Esophagus muscularis mucosa (tissue), 4 donors: Measurements from ENCODE around the gene LOXL4.

Experiments
- CTCF ChIP-seq, 3 experiments: fragments of 200-600 bp in 2 of 3; fragments of 450-650 bp in 1 of 3; sonication (generic) in 2 of 3; IDR thresholded peaks; one replicate each; pipeline ENCODE4 v1.5.1; 2017 to 2019; ENCODE audit warnings: antibody characterized with exemption in 3 of 3, mild to moderate bottlenecking in 2 of 3, moderate library complexity in 1 of 3
- EP300 ChIP-seq: sonication (generic); formaldehyde crosslinking; IDR thresholded peaks from one replicate; pipeline ENCODE4 v1.6.1; 2017; ENCODE audit warnings: antibody characterized with exemption
- POLR2A ChIP-seq: fragments of 450-650 bp; IDR thresholded peaks from one replicate; pipeline ENCODE4 v1.6.1; 2017; ENCODE audit warnings: antibody characterized with exemption, moderate library complexity, mild to moderate bottlenecking, low read depth
- POLR2AphosphoS5 ChIP-seq, 2 donors: sonication (generic); formaldehyde crosslinking; IDR thresholded peaks; one replicate each; pipeline ENCODE4 v1.6.1; 2017; ENCODE audit warnings: antibody characterized with exemption in 2 of 2

GRCh38 chr10:98246911-98247805 lies 20.8 kb downstream of the LOXL4 start:
- TF ChIP-seq CTCF (IDR thresholded peaks at IDR 0.05) (no peak), EP300 (no peak), POLR2A (no peak), POLR2AphosphoS5 (IDR thresholded peaks at IDR 0.05) (no peak)
